IMR-90 (cell line): ENCODE results near the gene GFI1. TPM values are rescaled to one million over a fixed set of nuclear protein-coding genes. Genes with fewer than 3 reads are reported as not detected.

Experiments used
- RAD21 ChIP-seq: IDR thresholded peaks from 2 replicates; pipeline ENCODE4 v1.6.1; 2012; ENCODE audit warnings: low read length, improper control_type of control experiment
- USF2 ChIP-seq: fragments of 150-350 bp; IDR thresholded peaks from 2 replicates; pipeline ENCODE4 v1.6.1; 2017; ENCODE audit warnings: mild to moderate bottlenecking, antibody characterized with exemption, low read length, low read depth
- polyA plus RNA-seq, 3 experiments: library from polyadenylated mRNA; depleted of rRNA; stranded (reverse); fragments of >200 nt; gene quantifications; 2 replicates each; pipeline ENCODE4 v1.2.3, GENCODE V29; 2012; ENCODE audit warnings: low replicate concordance in 1 of 3
- total RNA-seq: library from RNA; depleted of rRNA; stranded (reverse); fragments of >200 nt; gene quantifications from 2 replicates; pipeline ENCODE4 v1.2.3, GENCODE V29; 2012

Gene GFI1
- total and polyA plus RNA-seq, 2 of the 4 experiments (the other 2 are of a cell fraction), result under 0.01 to 0.21 TPM

- TF ChIP-seq USF2 (no peak), RAD21 (no peak)
Observed at GRCh38 chr1:92482665-92483609, 3.8 kb downstream of the GFI1 start (continued).
